ENCODE data around the gene SCNN1A.

Gene SCNN1A

GRCh38 chr12:6368906-6369525 lies 6.3 kb downstream of the SCNN1A start:
- no peak for DNase-seq (ENCODE audit: low read depth)

GRCh38 chr12:6367969-6368892 lies 7.1 kb downstream of the SCNN1A start:
- no peak for DNase-seq (ENCODE audit: low read depth)

- DNase-seq (ENCODE audit: low read depth): no peak
Measured at GRCh38 chr12:6367065-6367968, 8.0 kb downstream of the SCNN1A start.

- no peak for DNase-seq (ENCODE audit: low read depth)
Measured at GRCh38 chr12:6364044-6364374, 11.4 kb downstream of the SCNN1A start.

GRCh38 chr12:6363330-6364043 lies 11.9 kb downstream of the SCNN1A start:
- peak; percentile 65 for DNase-seq (ENCODE audit: low read depth)

- DNase-seq (ENCODE audit: low read depth): no peak
Measured at GRCh38 chr12:6363010-6363329, 12.4 kb downstream of the SCNN1A start.

- no peak for DNase-seq (ENCODE audit: low read depth)
Measured at GRCh38 chr12:6362403-6362802, 13.0 kb downstream of the SCNN1A start.

GRCh38 chr12:6361834-6362233 lies 13.5 kb downstream of the SCNN1A start:
- no peak for DNase-seq (ENCODE audit: low read depth)

- DNase-seq (ENCODE audit: low read depth): no peak
Measured at GRCh38 chr12:6360578-6361490, 14.5 kb downstream of the SCNN1A start.

GRCh38 chr12:6360080-6360571 lies 15.2 kb downstream of the SCNN1A start:
- no peak for DNase-seq (ENCODE audit: low read depth)

GRCh38 chr12:6358881-6359280 lies 16.5 kb downstream of the SCNN1A start:
- no peak for DNase-seq (ENCODE audit: low read depth)

GRCh38 chr12:6356374-6356820 lies 19.0 kb downstream of the SCNN1A start:
- no peak for DNase-seq (ENCODE audit: low read depth)

GRCh38 chr12:6355491-6356373 lies 19.6 kb downstream of the SCNN1A start:
- DNase-seq (ENCODE audit: low read depth): no peak

GRCh38 chr12:6354495-6355393 lies 20.6 kb downstream of the SCNN1A start:
- no peak for DNase-seq (ENCODE audit: low read depth)

- no peak for DNase-seq (ENCODE audit: low read depth)
Measured at GRCh38 chr12:6352193-6353173, 22.9 kb downstream of the SCNN1A start.

GRCh38 chr12:6351622-6352021 lies 23.7 kb downstream of the SCNN1A start:
- DNase-seq (ENCODE audit: low read depth): no peak
